Neural cell (in vitro differentiated cells): ENCODE data around the gene ADORA2B.

Source experiments
- POLR2AphosphoS5 ChIP-seq: IDR thresholded peaks from 2 replicates; pipeline ENCODE4 v1.6.1; 2012
- TAF1 ChIP-seq: IDR thresholded peaks from 2 replicates; pipeline ENCODE4 v1.6.1; 2012; ENCODE audit warnings: low read depth
- TF ChIP-seq, protein P1 (sequence below): fragments of 450-650 bp; IDR thresholded peaks from 2 replicates; pipeline ENCODE4 v1.5.1; 2014; ENCODE audit warnings: antibody characterized with exemption, mild to moderate bottlenecking, moderate library complexity; ENCODE audit not compliant: poor library complexity, severe bottlenecking

DNA sequence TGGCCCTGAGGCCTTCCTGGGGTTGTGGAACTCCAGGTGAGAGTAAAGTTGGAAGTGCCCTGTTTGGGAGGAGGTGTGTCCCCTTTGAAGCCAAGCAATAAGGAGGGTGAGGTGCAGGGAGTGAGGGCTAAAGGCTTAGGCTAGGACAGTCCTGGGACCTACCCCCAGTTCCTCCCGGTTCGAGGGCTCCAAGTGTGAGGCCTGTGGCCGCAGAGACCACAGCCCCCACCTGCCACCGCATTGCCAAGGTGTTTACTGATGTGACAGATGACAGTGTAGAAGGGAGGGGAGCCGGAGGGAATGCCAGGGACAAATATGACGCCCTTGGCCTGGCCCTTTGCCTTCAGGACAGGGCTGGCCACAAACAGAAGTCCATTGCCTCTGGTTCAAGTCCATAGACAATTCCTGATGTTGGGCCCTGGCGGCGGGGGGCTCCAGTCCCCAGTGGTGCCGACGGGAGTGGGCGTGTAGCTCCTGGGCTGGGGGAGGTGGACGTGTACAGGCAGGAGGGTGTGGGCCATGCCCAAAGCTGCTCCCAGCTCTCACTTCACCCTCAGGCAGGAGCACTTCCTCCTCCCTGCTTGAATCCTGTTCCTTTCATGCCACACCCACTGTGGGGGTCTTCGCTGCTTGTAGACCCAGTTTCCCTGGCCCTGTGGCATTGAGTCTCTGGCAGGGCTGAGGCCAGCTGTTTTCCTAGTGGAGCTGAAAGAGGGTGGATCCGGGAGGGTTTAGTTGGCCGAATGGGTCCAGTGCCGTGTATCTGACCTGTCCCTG lies 3.2 kb downstream of the ADORA2B start:
- TF ChIP-seq, protein P1, sequence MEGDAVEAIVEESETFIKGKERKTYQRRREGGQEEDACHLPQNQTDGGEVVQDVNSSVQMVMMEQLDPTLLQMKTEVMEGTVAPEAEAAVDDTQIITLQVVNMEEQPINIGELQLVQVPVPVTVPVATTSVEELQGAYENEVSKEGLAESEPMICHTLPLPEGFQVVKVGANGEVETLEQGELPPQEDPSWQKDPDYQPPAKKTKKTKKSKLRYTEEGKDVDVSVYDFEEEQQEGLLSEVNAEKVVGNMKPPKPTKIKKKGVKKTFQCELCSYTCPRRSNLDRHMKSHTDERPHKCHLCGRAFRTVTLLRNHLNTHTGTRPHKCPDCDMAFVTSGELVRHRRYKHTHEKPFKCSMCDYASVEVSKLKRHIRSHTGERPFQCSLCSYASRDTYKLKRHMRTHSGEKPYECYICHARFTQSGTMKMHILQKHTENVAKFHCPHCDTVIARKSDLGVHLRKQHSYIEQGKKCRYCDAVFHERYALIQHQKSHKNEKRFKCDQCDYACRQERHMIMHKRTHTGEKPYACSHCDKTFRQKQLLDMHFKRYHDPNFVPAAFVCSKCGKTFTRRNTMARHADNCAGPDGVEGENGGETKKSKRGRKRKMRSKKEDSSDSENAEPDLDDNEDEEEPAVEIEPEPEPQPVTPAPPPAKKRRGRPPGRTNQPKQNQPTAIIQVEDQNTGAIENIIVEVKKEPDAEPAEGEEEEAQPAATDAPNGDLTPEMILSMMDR = no peak
- TF ChIP-seq POLR2AphosphoS5 (no peak), TAF1 (no peak)
